Fibroblast of lung (primary cell): ENCODE results near the gene FZD10. TPM values are rescaled to one million over a fixed set of nuclear protein-coding genes. Genes with fewer than 3 reads are reported as not detected.

Experiments used
- DNase-seq, 2 donors: peaks; one replicate each; pipeline versions ENCODE4 v3.0.0 to v3.0.0-alpha.2; 2010; ENCODE audit warnings: low read depth in 2 of 2
- H2AFZ ChIP-seq: 2 replicates; pipeline ENCODE4 v1.5.1; 2012; ENCODE audit warnings: low read length, control low read depth, inconsistent platforms
- H3K27ac ChIP-seq: 2 replicates; pipeline ENCODE4 v1.5.1; 2011; ENCODE audit warnings: low read length, control low read depth; ENCODE audit not compliant: insufficient read depth
- H3K27me3 ChIP-seq: 2 replicates; pipeline ENCODE4 v1.5.1; 2011; ENCODE audit warnings: mild to moderate bottlenecking, low read length; ENCODE audit not compliant: control insufficient read depth, insufficient read depth
- H3K36me3 ChIP-seq: 2 replicates; pipeline ENCODE4 v1.5.1; 2011; ENCODE audit warnings: low read length; ENCODE audit not compliant: control insufficient read depth, insufficient read depth
- H3K4me1 ChIP-seq: 2 replicates; pipeline ENCODE4 v1.5.1; 2011; ENCODE audit warnings: low read length; ENCODE audit not compliant: control insufficient read depth, insufficient read depth; ENCODE audit errors: extremely low read depth
- H3K4me2 ChIP-seq: 2 replicates; pipeline ENCODE4 v1.5.1; 2011; ENCODE audit warnings: low read length, control low read depth; ENCODE audit not compliant: insufficient read depth; ENCODE audit errors: extremely low read depth
- H3K4me3 ChIP-seq, 4 experiments: fragments of 200-600 bp in 1 of 4; sonication (generic) in 1 of 4; replicated peaks in 1 of 4; 2 replicates each; pipeline ENCODE4 v1.5.1; 2011 to 2016; ENCODE audit warnings: low read length in 4 of 4, low read depth in 3 of 4, mild to moderate bottlenecking in 3 of 4, control low read depth in 2 of 4, inconsistent platforms in 1 of 4, mixed read lengths in 1 of 4; ENCODE audit not compliant: insufficient read depth in 1 of 4; ENCODE audit errors: control extremely low read depth in 1 of 4
- H3K79me2 ChIP-seq: 2 replicates; pipeline ENCODE4 v1.5.1; 2012; ENCODE audit warnings: mild to moderate bottlenecking, low read length, inconsistent platforms; ENCODE audit not compliant: control insufficient read depth, insufficient read depth
- H3K9ac ChIP-seq: 2 replicates; pipeline ENCODE4 v1.5.1; 2011; ENCODE audit warnings: mild to moderate bottlenecking, low read length, control low read depth; ENCODE audit not compliant: insufficient read depth
- H3K9me3 ChIP-seq: 2 replicates; pipeline ENCODE4 v1.5.1; 2012; ENCODE audit warnings: low read depth, low read length; ENCODE audit not compliant: control insufficient read depth, insufficient read depth
- H4K20me1 ChIP-seq: 2 replicates; pipeline ENCODE4 v1.5.1; 2011; ENCODE audit warnings: low read length; ENCODE audit not compliant: control insufficient read depth, insufficient read depth; ENCODE audit errors: extremely low read depth
- CTCF ChIP-seq, 2 donors: IDR thresholded peaks in 1 of 2; conservative IDR thresholded peaks in 1 of 2; 1 replicate in 1 of 2; 2 replicates in 1 of 2; pipeline ENCODE4 v1.5.1; 2011 to 2012; ENCODE audit warnings: low read length in 2 of 2, control low read depth in 1 of 2, inconsistent platforms in 1 of 2, low read depth in 1 of 2, mild to moderate bottlenecking in 1 of 2
- EZH2 ChIP-seq: IDR thresholded peaks from 2 replicates; pipeline ENCODE4 v1.5.1; 2012; ENCODE audit warnings: low read length, control low read depth, mild to moderate bottlenecking; ENCODE audit errors: missing control alignments
- polyA plus RNA-seq, 2 donors: library from polyadenylated mRNA; depleted of rRNA in 1 of 2; stranded (reverse) in 1 of 2; unstranded in 1 of 2; fragments of >200 nt; gene quantifications; 2 replicates each; pipeline ENCODE4 v1.2.1, GENCODE V29; 2011 to 2012; ENCODE audit warnings: missing spikeins in 1 of 2
- total RNA-seq: library from RNA; depleted of rRNA; stranded (reverse); fragments of >200 nt; gene quantifications from 2 replicates; pipeline ENCODE4 v1.2.1, GENCODE V29; 2014

Gene FZD10
- total and polyA plus RNA-seq, 2 donors (not counting 1 experiment from before 2014, with no cell fraction given) = under 0.01 to 0.03 TPM

GRCh38 chr12:130214686-130215395, 52.6 kb downstream of the FZD10 start:
- H3K4me3 ChIP-seq = no peak overlapping the region
- H3K4me1 ChIP-seq = no peaks in the 10 kb centered on the region
- H4K20me1 ChIP-seq = no peaks in the 10 kb centered on the region
- H2AFZ ChIP-seq = no peak overlapping the region
- no peaks in the 10 kb centered on the region for H3K9me3 ChIP-seq
- no peak overlapping the region for H3K9ac ChIP-seq
- no peak overlapping the region for H3K4me2 ChIP-seq
- TF ChIP-seq EZH2 (no peak), CTCF (conservative IDR thresholded peaks at IDR 0.05 in 1 of 2, IDR thresholded peaks at IDR 0.05 in 1 of 2; ENCODE audit: low read depth in 1 of 2, low read length in 2 of 2) (no peak)
- no peaks in the 10 kb centered on the region for H3K27me3 ChIP-seq
- H3K27ac ChIP-seq = no peak overlapping the region
- no peaks in the 10 kb centered on the region for H3K79me2 ChIP-seq
- no peaks in the 10 kb centered on the region for H3K36me3 ChIP-seq
- DNase-seq = no peak

Other genes starting within 250 kb of the FZD10 start
- not detected in 2 replicates for gene PIWIL1, start 175.4 kb downstream of the FZD10 start, total RNA-seq
- gene PIWIL1, start 175.4 kb downstream of the FZD10 start, polyA plus RNA-seq = not detected in 2 replicates